GM12878 (cell line): Measurements from ENCODE around the gene DHRS7B. TPM values are rescaled to one million over a fixed set of nuclear protein-coding genes. Genes with fewer than 3 reads are reported as not detected.

Experiments
- ATAC-seq: fragments of 200-7000 bp; cut with Tn5 transposase; 3 replicates; pipeline ENCODE4 v1.9.1; 2020; ENCODE audit warnings: mild to moderate bottlenecking, moderate library complexity
- BruUV-seq: library from RNA; stranded (reverse); fragments of 400-500 nt; replicated peaks from 2 replicates; lab custom pipeline; 2021; lab: Mats Ljungman, UMichigan
- CTCF ChIA-PET: fragments of 300-600 bp; sonication (Branson Sonifier 250); formaldehyde crosslinking; extraction: SDS; loops from one replicate; lab custom pipeline; 2021; ENCODE audit warnings: inconsistent platforms; lab: Yijun Ruan, JAX
- POLR2A ChIA-PET: fragments of 350-600 bp; formaldehyde crosslinking; extraction: SDS; loops from one replicate; lab custom pipeline; 2021; ENCODE audit warnings: inconsistent platforms; lab: Charles Lee
- RAD21 ChIA-PET: fragments of 300-600 bp; sonication (Branson Sonifier 250); formaldehyde crosslinking; loops from one replicate; lab custom pipeline; 2023; ENCODE audit warnings: antibody characterized with exemption; ENCODE audit not compliant: unreplicated experiment; lab: Charles Lee
- SMC1A ChIA-PET: fragments of 300-600 bp; sonication (Branson Sonifier 250); formaldehyde crosslinking; loops from one replicate; lab custom pipeline; 2023; ENCODE audit not compliant: unreplicated experiment, uncharacterized antibody; lab: Charles Lee
- DNase-seq: peaks from one replicate; pipeline ENCODE4 v3.0.0-alpha.2; 2011; ENCODE audit warnings: low read depth, low spot score
- FAIRE-seq: peaks from 3 replicates; lab custom pipeline; 2011; peaks lifted over from hg19 to GRCh38; lab: Jason Lieb, UNC
- H2AFZ ChIP-seq: 2 replicates; pipeline ENCODE4 v1.6.0; 2011; ENCODE audit warnings: low read depth, low read length, control low read depth; ENCODE audit not compliant: control insufficient read depth
- H3K27ac ChIP-seq: 2 replicates; pipeline ENCODE4 v1.5.1; 2011; ENCODE audit warnings: control low read depth; ENCODE audit not compliant: control insufficient read depth, insufficient read depth
- H3K27me3 ChIP-seq, 2 experiments: replicated peaks in 1 of 2; 2 replicates each; pipeline versions ENCODE4 v1.6.0 to v1.6.1; 2011; ENCODE audit warnings: low read length in 1 of 2; ENCODE audit not compliant: control insufficient read depth in 2 of 2, insufficient read depth in 2 of 2
- H3K36me3 ChIP-seq, 2 experiments: 2 replicates each; pipeline ENCODE4 v1.5.1; 2011; ENCODE audit warnings: low read length in 1 of 2; ENCODE audit not compliant: control insufficient read depth in 2 of 2, insufficient read depth in 2 of 2
- H3K4me1 ChIP-seq: 2 replicates; pipeline ENCODE4 v1.6.1; 2011; ENCODE audit warnings: mild to moderate bottlenecking, low read length, moderate library complexity, mixed read lengths; ENCODE audit not compliant: control insufficient read depth, insufficient read depth
- H3K4me2 ChIP-seq: 2 replicates; pipeline ENCODE4 v1.6.0; 2011; ENCODE audit warnings: control low read depth; ENCODE audit not compliant: control insufficient read depth, insufficient read depth
- H3K4me3 ChIP-seq: fragments of 200-600 bp; sonication (generic); 2 replicates; pipeline ENCODE4 v1.5.1; 2016
- H3K79me2 ChIP-seq: 2 replicates; pipeline ENCODE4 v1.6.0; 2011; ENCODE audit warnings: low read length; ENCODE audit not compliant: control insufficient read depth, insufficient read depth
- H3K9ac ChIP-seq: 2 replicates; pipeline ENCODE4 v1.8.0; 2011; ENCODE audit warnings: low read length, control low read depth, mixed read lengths; ENCODE audit not compliant: control insufficient read depth, insufficient read depth
- H3K9me3 ChIP-seq: replicated peaks from 3 replicates; pipeline ENCODE4 v1.5.1; 2011; ENCODE audit warnings: mild to moderate bottlenecking, low read length; ENCODE audit not compliant: control insufficient read depth, insufficient read depth
- H4K20me1 ChIP-seq: 2 replicates; pipeline ENCODE4 v1.6.0; 2011; ENCODE audit not compliant: control insufficient read depth, insufficient read depth
- BCL11A ChIP-seq: IDR thresholded peaks from 2 replicates; pipeline ENCODE4 v1.6.1; 2011; ENCODE audit warnings: low read depth, low read length
- NFYB ChIP-seq: IDR thresholded peaks from 2 replicates; pipeline ENCODE4 v1.6.1; 2011; ENCODE audit warnings: low read depth, mild to moderate bottlenecking, low read length, improper control_type of control experiment, moderate library complexity; ENCODE audit not compliant: insufficient read depth
- TCF12 ChIP-seq: IDR thresholded peaks from 2 replicates; pipeline ENCODE4 v1.6.1; 2011; ENCODE audit warnings: low read depth, mild to moderate bottlenecking, low read length
- ZBED1 ChIP-seq: IDR thresholded peaks from 2 replicates; pipeline ENCODE4 v1.6.1; 2016; ENCODE audit warnings: borderline replicate concordance
- WGBS: methylation state at CpG from one replicate; pipeline ENCODE4 v1.1.6; 2016; ENCODE audit warnings: low lambda C conversion rate; ENCODE audit not compliant: insufficient replicate concordance, insufficient coverage; ENCODE audit errors: missing lambda C conversion rate; 5-methylcytosine and 5-hydroxymethylcytosine counted together
- in situ Hi-C: fragments of 300-500 bp; cut with MboI; formaldehyde crosslinking; loops from 9 replicates; pipeline ENCODE4 v1.14.3; 2018; ENCODE audit warnings: mixed read lengths
- intact Hi-C: fragments of 100-400 bp; cut with micrococcal nuclease; formaldehyde crosslinking; loops from one replicate; pipeline ENCODE4 v1.14.2; 2022; ENCODE audit not compliant: unreplicated experiment
- polyA plus RNA-seq, 11 experiments: library from polyadenylated mRNA; depleted of rRNA in 4 of 11; unstranded in 6 of 11; stranded (reverse) in 5 of 11; fragments of >200 nt; fragmentation: Nextera tagmentation in 4 of 11; fragmentation: Illumina TruSeq in 1 of 11; extraction: Ambion mirVana in 4 of 11; extraction: Trizol in 1 of 11; gene quantifications; 1 replicate in 1 of 11; 2 replicates in 10 of 11; pipeline versions ENCODE4 v1.2.1 to v1.2.3, GENCODE V29; 2011 to 2016; ENCODE audit warnings: inconsistent platforms in 2 of 11, missing spikeins in 2 of 11, low read depth in 1 of 11
- total RNA-seq, 4 experiments: library from RNA; depleted of rRNA in 3 of 4; stranded (reverse); fragments of >200 nt in 3 of 4; fragmentation: Illumina TruSeq in 1 of 4; extraction: Trizol in 1 of 4; gene quantifications; 2 replicates each; pipeline versions ENCODE4 v1.2.1 to v1.2.3, GENCODE V29; 2013 to 2021
- TF ChIP-seq, protein P1 (sequence below): fragments of 450-650 bp; formaldehyde crosslinking; IDR thresholded peaks from 2 replicates; pipeline ENCODE4 v1.4.0; 2020; ENCODE audit warnings: mild to moderate bottlenecking, moderate library complexity
- TF ChIP-seq, protein P2 (sequence below): IDR thresholded peaks from 2 replicates; pipeline ENCODE4 v1.6.1; 2012; ENCODE audit warnings: low read depth, low read length, improper control_type of control experiment
- TF ChIP-seq, protein P3 (sequence below): fragments of 150-350 bp; IDR thresholded peaks from 2 replicates; pipeline ENCODE4 v1.6.1; 2014; ENCODE audit warnings: mild to moderate bottlenecking, low read depth, low read length

Gene DHRS7B
- total and polyA plus RNA-seq, 10 of the 15 experiments (the other 5 are each of a cell fraction or from before 2014, with no cell fraction given), result 11.1 to 35.6 (median 23.0) TPM

DNA sequence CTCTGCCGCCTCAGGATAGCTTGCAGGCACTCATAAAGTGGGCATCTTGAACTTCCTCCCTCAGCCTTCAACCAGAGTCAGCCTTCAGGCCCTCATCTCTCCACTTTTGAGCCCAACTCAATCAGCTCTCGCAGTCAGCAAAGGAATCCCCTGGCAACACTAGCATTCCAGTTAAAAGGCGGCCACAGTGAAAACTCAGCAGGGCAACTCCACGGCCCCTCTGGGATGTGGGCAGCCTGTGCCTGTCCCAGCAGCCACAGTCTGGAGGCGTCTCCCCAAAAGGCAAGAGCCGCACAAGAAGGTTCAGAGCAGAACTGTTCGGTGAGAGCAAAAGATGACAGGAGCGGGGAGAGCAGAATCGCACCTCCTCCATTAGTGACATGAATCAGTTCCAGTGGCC lies 78.2 kb downstream of the DHRS7B start:
- Histone ChIP-seq H3K4me1 (peaks cover 7% of the 10 kb centered on the region), H3K27me3 (no peaks in the 10 kb centered on the region), H3K79me2 (peaks cover 53% of the 10 kb centered on the region), H3K27ac (no peak overlapping the region), H2AFZ (no peak overlapping the region), H3K4me3 (no peak overlapping the region), H3K9ac (no peak overlapping the region), H3K36me3 (peaks cover 5 to 11% of the 10 kb centered on the region in 2 experiments; a peak in 3 of 4 replicates), H3K9me3 (no peaks in the 10 kb centered on the region), H3K4me2 (no peak overlapping the region), H4K20me1 (peaks cover 21% of the 10 kb centered on the region)
- ChIA-PET POLR2A (no interaction called here), RAD21 (no interaction called here), SMC1A (no interaction called here), CTCF (no interaction called here)
- WGBS, result 92% methylated on average over 9 of the region's 9 CpGs
- no TSS peak for BruUV-seq
- TF ChIP-seq, protein P1, sequence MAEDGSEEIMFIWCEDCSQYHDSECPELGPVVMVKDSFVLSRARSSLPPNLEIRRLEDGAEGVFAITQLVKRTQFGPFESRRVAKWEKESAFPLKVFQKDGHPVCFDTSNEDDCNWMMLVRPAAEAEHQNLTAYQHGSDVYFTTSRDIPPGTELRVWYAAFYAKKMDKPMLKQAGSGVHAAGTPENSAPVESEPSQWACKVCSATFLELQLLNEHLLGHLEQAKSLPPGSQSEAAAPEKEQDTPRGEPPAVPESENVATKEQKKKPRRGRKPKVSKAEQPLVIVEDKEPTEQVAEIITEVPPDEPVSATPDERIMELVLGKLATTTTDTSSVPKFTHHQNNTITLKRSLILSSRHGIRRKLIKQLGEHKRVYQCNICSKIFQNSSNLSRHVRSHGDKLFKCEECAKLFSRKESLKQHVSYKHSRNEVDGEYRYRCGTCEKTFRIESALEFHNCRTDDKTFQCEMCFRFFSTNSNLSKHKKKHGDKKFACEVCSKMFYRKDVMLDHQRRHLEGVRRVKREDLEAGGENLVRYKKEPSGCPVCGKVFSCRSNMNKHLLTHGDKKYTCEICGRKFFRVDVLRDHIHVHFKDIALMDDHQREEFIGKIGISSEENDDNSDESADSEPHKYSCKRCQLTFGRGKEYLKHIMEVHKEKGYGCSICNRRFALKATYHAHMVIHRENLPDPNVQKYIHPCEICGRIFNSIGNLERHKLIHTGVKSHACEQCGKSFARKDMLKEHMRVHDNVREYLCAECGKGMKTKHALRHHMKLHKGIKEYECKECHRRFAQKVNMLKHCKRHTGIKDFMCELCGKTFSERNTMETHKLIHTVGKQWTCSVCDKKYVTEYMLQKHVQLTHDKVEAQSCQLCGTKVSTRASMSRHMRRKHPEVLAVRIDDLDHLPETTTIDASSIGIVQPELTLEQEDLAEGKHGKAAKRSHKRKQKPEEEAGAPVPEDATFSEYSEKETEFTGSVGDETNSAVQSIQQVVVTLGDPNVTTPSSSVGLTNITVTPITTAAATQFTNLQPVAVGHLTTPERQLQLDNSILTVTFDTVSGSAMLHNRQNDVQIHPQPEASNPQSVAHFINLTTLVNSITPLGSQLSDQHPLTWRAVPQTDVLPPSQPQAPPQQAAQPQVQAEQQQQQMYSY (CRISPR knock-in tag), result no peak
- TF ChIP-seq, protein P2, sequence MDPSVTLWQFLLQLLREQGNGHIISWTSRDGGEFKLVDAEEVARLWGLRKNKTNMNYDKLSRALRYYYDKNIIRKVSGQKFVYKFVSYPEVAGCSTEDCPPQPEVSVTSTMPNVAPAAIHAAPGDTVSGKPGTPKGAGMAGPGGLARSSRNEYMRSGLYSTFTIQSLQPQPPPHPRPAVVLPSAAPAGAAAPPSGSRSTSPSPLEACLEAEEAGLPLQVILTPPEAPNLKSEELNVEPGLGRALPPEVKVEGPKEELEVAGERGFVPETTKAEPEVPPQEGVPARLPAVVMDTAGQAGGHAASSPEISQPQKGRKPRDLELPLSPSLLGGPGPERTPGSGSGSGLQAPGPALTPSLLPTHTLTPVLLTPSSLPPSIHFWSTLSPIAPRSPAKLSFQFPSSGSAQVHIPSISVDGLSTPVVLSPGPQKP, result no peak
- TF ChIP-seq, protein P3, sequence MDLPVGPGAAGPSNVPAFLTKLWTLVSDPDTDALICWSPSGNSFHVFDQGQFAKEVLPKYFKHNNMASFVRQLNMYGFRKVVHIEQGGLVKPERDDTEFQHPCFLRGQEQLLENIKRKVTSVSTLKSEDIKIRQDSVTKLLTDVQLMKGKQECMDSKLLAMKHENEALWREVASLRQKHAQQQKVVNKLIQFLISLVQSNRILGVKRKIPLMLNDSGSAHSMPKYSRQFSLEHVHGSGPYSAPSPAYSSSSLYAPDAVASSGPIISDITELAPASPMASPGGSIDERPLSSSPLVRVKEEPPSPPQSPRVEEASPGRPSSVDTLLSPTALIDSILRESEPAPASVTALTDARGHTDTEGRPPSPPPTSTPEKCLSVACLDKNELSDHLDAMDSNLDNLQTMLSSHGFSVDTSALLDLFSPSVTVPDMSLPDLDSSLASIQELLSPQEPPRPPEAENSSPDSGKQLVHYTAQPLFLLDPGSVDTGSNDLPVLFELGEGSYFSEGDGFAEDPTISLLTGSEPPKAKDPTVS, result no peak
- TF ChIP-seq ZBED1 (no peak), TCF12 (no peak), BCL11A (no peak), NFYB (no peak)
- in situ Hi-C loops (no loop called here), intact Hi-C loops (no loop called here)
- FAIRE-seq, result no peak
- no peak for ATAC-seq
- no peak for DNase-seq
